Mucosa of stomach (tissue), 1 donor: ENCODE results near the gene OR51B2.

Experiments
- H3K27me3 ChIP-seq: one replicate; pipeline ENCODE4 v1.7.0; 2013; ENCODE audit warnings: mild to moderate bottlenecking, low read length; ENCODE audit not compliant: control insufficient read depth, insufficient read depth
- H3K36me3 ChIP-seq: one replicate; pipeline ENCODE4 v1.7.0; 2013; ENCODE audit warnings: low read length; ENCODE audit not compliant: control insufficient read depth, insufficient read depth
- H3K4me1 ChIP-seq: one replicate; pipeline ENCODE4 v1.7.0; 2013; ENCODE audit warnings: mild to moderate bottlenecking, low read length; ENCODE audit not compliant: control insufficient read depth, insufficient read depth
- H3K4me3 ChIP-seq: one replicate; pipeline ENCODE4 v1.7.0; 2013; ENCODE audit warnings: low read length
- H3K9ac ChIP-seq: one replicate; pipeline ENCODE4 v1.7.0; 2013; ENCODE audit warnings: mild to moderate bottlenecking, low read length, moderate library complexity
- H3K9me3 ChIP-seq: one replicate; pipeline ENCODE4 v1.7.0; 2013; ENCODE audit warnings: mild to moderate bottlenecking, low read length, moderate library complexity; ENCODE audit not compliant: control insufficient read depth
- donor health status: Pancreatic carcinoma.

Gene OR51B2

DNA sequence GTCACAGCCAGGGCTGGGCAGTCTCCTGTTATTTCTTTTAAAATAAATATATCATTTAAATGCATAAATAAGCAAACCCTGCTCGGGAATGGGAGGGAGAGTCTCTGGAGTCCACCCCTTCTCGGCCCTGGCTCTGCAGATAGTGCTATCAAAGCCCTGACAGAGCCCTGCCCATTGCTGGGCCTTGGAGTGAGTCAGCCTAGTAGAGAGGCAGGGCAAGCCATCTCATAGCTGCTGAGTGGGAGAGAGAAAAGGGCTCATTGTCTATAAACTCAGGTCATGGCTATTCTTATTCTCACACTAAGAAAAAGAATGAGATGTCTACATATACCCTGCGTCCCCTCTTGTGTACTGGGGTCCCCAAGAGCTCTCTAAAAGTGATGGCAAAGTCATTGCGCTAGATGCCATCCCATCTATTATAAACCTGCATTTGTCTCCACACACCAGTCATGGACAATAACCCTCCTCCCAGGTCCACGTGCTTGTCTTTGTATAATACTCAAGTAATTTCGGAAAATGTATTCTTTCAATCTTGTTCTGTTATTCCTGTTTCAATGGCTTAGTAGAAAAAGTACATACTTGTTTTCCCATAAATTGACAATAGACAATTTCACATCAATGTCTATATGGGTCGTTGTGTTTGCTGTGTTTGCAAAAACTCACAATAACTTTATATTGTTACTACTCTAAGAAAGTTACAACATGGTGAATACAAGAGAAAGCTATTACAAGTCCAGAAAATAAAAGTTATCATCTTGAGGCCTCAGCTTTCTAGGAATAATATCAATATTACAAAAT is 35.8 kb downstream of the OR51B2 start:
- Histone ChIP-seq H3K9ac (no peak overlapping the region), H3K4me1 (no peaks in the 10 kb centered on the region)

GRCh38 chr11:5286901-5287300 is 37.2 kb downstream of the OR51B2 start:
- Histone ChIP-seq H3K36me3 (no peaks in the 10 kb centered on the region), H3K9ac (no peak overlapping the region), H3K9me3 (no peaks in the 10 kb centered on the region), H3K4me3 (no peak overlapping the region), H3K27me3 (no peaks in the 10 kb centered on the region), H3K4me1 (no peaks in the 10 kb centered on the region)

More for the DNA sequence above, 35.8 kb downstream of the OR51B2 start:
- Histone ChIP-seq H3K27me3 (no peaks in the 10 kb centered on the region), H3K9me3 (no peaks in the 10 kb centered on the region), H3K4me3 (no peak overlapping the region), H3K36me3 (no peaks in the 10 kb centered on the region)

- Histone ChIP-seq H3K27me3 (no peaks in the 10 kb centered on the region), H3K4me1 (no peaks in the 10 kb centered on the region), H3K9me3 (no peaks in the 10 kb centered on the region), H3K4me3 (no peak overlapping the region), H3K36me3 (no peaks in the 10 kb centered on the region), H3K9ac (no peak overlapping the region)
These were observed 37.7 kb downstream of the OR51B2 start for GRCh38 chr11:5286351-5286750.

DNA sequence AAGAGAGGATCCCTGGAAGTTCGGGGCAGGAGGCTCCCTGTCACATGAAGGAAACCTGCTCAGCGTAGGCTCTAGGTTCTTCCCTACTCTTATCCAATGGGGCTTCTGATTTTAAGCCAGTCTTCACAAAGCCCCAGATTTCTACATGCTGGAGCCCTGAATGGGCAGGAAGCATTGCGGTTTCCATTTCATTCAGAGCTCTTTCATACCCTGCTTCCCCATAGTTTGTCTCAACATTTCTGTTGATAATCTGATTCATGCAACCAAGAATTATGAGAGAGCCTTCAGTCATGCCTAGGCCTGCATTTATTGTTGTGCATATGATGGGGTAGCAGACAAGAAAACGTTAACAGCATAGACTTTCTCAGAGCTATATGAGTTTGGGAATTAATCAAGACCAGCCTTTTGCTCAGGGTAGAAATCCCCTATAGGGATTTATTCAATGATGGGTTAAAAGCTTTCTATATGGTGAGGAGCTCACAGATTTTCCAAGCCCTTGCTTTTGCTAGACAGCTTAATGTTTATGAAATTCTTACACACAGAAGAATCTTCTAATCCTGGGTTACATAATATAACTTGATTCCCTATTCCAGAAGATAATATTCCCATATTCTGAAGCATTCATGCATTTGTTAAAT is 38.3 kb downstream of the OR51B2 start:
- Histone ChIP-seq H3K9me3 (no peaks in the 10 kb centered on the region), H3K36me3 (no peaks in the 10 kb centered on the region), H3K9ac (no peak overlapping the region), H3K4me1 (no peaks in the 10 kb centered on the region), H3K4me3 (no peak overlapping the region), H3K27me3 (no peaks in the 10 kb centered on the region)

- Histone ChIP-seq H3K27me3 (no peaks in the 10 kb centered on the region), H3K4me3 (no peak overlapping the region), H3K9me3 (no peaks in the 10 kb centered on the region), H3K4me1 (no peaks in the 10 kb centered on the region), H3K36me3 (no peaks in the 10 kb centered on the region), H3K9ac (no peak overlapping the region)
These were observed 39.5 kb downstream of the OR51B2 start for GRCh38 chr11:5284637-5285036.

DNA sequence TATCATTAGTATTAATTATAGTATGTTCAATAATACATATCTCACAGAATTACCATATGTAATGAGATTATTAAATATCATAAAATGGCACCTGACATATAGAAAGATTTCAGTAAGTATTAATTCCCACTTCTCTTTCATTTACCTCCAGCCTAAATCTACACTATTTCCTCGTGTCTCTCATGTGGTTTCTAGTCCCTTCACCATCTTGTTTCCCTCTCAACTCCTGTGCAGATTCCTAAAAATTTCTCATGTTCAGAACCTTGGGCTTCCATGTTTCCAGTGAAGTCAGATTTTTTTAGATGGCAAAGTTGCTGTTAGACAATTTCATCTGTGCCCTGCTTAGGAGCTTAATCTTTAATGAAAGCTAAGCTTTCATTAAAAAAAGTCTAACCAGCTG is 40.2 kb downstream of the OR51B2 start:
- Histone ChIP-seq H3K9ac (no peak overlapping the region), H3K4me1 (no peaks in the 10 kb centered on the region), H3K36me3 (no peaks in the 10 kb centered on the region), H3K4me3 (no peak overlapping the region), H3K27me3 (no peaks in the 10 kb centered on the region), H3K9me3 (no peaks in the 10 kb centered on the region)

GRCh38 chr11:5283086-5283485 is 41.0 kb downstream of the OR51B2 start:
- Histone ChIP-seq H3K4me1 (no peaks in the 10 kb centered on the region), H3K27me3 (no peaks in the 10 kb centered on the region)

DNA sequence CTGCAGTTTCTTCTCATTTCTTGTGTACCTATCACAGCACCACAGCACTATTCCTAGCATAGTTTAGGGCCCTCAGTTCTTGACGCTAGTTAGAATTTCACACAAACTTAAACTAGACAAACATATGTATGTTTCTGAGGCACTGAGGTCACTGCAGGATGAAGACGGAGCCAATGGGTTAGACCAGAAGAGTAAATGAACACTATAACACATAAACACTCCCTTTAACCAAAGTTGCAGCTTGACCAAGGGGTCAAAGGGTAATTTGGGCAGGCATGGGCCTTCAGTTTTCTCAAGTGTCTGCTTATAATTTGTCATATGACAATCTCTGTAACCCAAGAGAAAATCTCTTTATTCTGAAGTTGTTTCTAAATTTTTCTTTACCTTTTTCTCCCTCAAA is 41.5 kb downstream of the OR51B2 start:
- H3K36me3 ChIP-seq: no peaks in the 10 kb centered on the region
- no peaks in the 10 kb centered on the region for H3K9me3 ChIP-seq
- no peak overlapping the region for H3K4me3 ChIP-seq

More at GRCh38 chr11:5283086-5283485, 41.0 kb downstream of the OR51B2 start:
- Histone ChIP-seq H3K9me3 (no peaks in the 10 kb centered on the region), H3K36me3 (no peaks in the 10 kb centered on the region), H3K4me3 (no peak overlapping the region), H3K9ac (no peak overlapping the region)

GRCh38 chr11:5281596-5281995 is 42.5 kb downstream of the OR51B2 start:
- Histone ChIP-seq H3K4me1 (no peaks in the 10 kb centered on the region), H3K9ac (no peak overlapping the region), H3K27me3 (no peaks in the 10 kb centered on the region), H3K4me3 (no peak overlapping the region), H3K9me3 (no peaks in the 10 kb centered on the region), H3K36me3 (no peaks in the 10 kb centered on the region)

More for the DNA sequence above, 41.5 kb downstream of the OR51B2 start:
- Histone ChIP-seq H3K27me3 (no peaks in the 10 kb centered on the region), H3K4me1 (no peaks in the 10 kb centered on the region), H3K9ac (no peak overlapping the region)

DNA sequence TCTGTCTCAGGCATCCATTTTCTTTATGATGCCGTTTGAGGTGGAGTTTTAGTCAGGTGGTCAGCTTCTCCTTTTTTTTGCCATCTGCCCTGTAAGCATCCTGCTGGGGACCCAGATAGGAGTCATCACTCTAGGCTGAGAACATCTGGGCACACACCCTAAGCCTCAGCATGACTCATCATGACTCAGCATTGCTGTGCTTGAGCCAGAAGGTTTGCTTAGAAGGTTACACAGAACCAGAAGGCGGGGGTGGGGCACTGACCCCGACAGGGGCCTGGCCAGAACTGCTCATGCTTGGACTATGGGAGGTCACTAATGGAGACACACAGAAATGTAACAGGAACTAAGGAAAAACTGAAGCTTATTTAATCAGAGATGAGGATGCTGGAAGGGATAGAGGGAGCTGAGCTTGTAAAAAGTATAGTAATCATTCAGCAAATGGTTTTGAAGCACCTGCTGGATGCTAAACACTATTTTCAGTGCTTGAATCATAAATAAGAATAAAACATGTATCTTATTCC is 43.5 kb downstream of the OR51B2 start:
- Histone ChIP-seq H3K27me3 (no peaks in the 10 kb centered on the region), H3K36me3 (no peaks in the 10 kb centered on the region), H3K4me3 (no peak overlapping the region), H3K9ac (no peak overlapping the region), H3K9me3 (no peaks in the 10 kb centered on the region), H3K4me1 (no peaks in the 10 kb centered on the region)

DNA sequence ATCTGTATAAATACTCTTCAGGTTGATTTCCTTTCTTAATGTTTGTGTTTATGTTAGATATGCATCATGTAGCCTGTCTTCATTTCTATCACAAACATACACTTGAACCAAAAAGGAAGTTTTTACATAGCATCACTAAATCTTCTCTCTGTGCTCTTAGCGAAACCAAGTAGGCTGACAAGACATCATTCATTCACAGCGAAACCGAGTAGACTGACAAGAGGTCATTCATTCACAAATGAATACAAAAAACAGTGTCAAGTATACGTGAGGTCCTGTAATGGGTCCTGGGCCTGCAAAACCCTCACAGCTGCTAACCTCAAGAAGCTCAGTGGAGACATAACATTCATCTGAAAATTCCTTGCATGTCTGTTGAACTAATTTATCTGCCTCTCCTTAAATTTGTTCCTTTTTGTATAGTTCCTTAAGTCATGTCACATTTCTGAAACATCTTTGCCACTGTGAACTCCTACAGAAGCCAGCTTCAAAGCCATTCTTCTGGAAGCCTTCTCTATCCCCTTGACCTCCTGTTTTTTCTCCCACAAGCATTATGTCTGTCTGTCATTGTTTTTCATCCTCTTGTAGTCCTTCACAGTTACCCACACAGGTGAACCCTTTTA is 44.5 kb downstream of the OR51B2 start:
- no peaks in the 10 kb centered on the region for H3K4me1 ChIP-seq
- no peak overlapping the region for H3K4me3 ChIP-seq
- H3K9me3 ChIP-seq: no peaks in the 10 kb centered on the region
- H3K9ac ChIP-seq: no peak overlapping the region
- H3K36me3 ChIP-seq: no peaks in the 10 kb centered on the region
- H3K27me3 ChIP-seq: no peaks in the 10 kb centered on the region

GRCh38 chr11:5277807-5278382 is 46.2 kb downstream of the OR51B2 start:
- Histone ChIP-seq H3K4me3 (no peak overlapping the region), H3K36me3 (no peaks in the 10 kb centered on the region), H3K4me1 (no peaks in the 10 kb centered on the region), H3K9ac (no peak overlapping the region), H3K9me3 (no peaks in the 10 kb centered on the region), H3K27me3 (no peaks in the 10 kb centered on the region)
